Adipocyte (in vitro differentiated cells): ENCODE measurements around the gene ZDHHC14.

ENCODE experiments used
- DNase-seq: peaks from one replicate; pipeline ENCODE4 v3.0.0-alpha.2; 2015; ENCODE audit warnings: low read depth
- H3K27me3 ChIP-seq: replicated peaks from 2 replicates; pipeline ENCODE4 v1.7.0; 2013; ENCODE audit warnings: mild to moderate bottlenecking, low read length, moderate library complexity; ENCODE audit not compliant: control insufficient read depth, insufficient read depth
- H3K36me3 ChIP-seq: 2 replicates; pipeline ENCODE4 v1.7.0; 2013; ENCODE audit warnings: low read length, mild to moderate bottlenecking, moderate library complexity; ENCODE audit not compliant: control insufficient read depth, insufficient read depth, severe bottlenecking
- H3K4me1 ChIP-seq: 2 replicates; pipeline ENCODE4 v1.7.0; 2013; ENCODE audit warnings: mild to moderate bottlenecking, low read length, moderate library complexity; ENCODE audit not compliant: control insufficient read depth, insufficient read depth
- H3K4me3 ChIP-seq: 2 replicates; pipeline ENCODE4 v1.7.0; 2013; ENCODE audit warnings: mild to moderate bottlenecking, low read length, moderate library complexity
- H3K9ac ChIP-seq: 2 replicates; pipeline ENCODE4 v1.7.0; 2013; ENCODE audit warnings: mild to moderate bottlenecking, low read length, moderate library complexity
- H3K9me3 ChIP-seq: 2 replicates; pipeline ENCODE4 v1.7.0; 2013; ENCODE audit warnings: mild to moderate bottlenecking, low read length, moderate library complexity; ENCODE audit not compliant: control insufficient read depth

Gene ZDHHC14

DNA sequence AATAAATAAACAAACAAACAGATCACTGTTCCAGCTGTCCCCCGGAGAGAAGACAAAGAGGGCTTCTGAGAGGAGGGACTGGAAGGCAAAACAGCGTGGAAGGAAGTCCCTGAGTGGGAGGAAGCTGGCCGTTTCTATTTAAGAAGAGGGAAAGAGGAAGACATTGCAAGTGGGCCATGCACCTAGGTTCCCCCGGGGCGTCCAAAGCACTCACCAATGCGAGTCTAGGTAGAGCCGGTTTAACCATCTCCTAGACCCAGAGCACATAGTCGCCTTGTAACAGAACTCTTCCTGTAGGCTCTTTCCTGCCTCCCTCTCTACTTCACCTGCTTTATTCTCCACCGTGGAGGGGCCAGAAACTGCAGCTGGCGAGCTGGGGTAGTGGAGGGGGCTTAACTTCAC, 158.4 kb downstream of the ZDHHC14 start:
- H3K4me3 ChIP-seq = no peak overlapping the region
- peaks cover 21% of the 10 kb centered on the region for H3K4me1 ChIP-seq
- no peaks in the 10 kb centered on the region for H3K36me3 ChIP-seq
- DNase-seq = no peak
- H3K9me3 ChIP-seq = no peaks in the 10 kb centered on the region
- H3K27me3 ChIP-seq = peaks cover 51% of the 10 kb centered on the region
- no peak overlapping the region for H3K9ac ChIP-seq

DNA sequence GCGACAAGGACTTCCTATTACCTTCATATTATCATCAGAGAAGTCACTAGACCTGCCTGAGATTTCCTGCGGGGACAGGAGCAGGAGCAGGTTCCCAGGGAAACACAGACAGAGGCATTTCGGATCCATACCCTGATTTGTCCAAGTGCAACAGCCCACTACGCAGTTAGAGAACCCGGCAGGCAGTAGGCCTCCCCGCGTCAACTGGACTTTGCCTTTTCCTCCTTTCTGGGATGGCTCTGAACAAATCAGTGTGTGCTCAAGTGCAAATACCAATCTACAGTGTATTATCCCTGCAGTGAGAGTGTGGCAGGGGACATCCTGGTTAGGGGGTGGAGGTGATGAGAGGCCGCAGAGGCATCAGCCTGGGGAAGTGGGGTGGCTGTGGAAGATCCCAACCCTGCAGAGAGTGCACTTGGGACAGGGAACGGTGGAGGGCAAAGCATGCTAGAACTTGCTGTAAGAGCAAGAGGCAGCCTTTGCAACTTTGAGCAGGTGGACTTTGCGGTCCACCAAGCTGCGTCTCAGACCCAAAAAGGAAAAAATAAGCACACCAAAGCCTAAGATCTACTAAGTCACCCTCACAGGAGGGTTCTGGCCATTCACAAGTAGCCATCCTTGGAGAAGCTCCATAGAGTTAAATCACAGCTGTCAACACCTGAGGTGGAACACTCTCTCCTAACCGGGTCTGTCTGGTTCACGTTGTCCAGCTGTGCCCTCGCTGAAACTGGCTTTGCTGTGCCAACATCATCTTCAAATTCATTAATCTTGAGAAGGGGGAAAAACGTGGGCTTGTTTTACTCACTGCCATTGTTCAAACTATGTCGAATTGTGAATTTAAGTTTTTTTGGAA, 159.1 kb downstream of the ZDHHC14 start:
- H3K9me3 ChIP-seq = no peaks in the 10 kb centered on the region
- H3K9ac ChIP-seq = no peak overlapping the region
- DNase-seq = no peak
- no peak overlapping the region for H3K4me3 ChIP-seq
- no peaks in the 10 kb centered on the region for H3K36me3 ChIP-seq
- H3K27me3 ChIP-seq = peaks cover 54% of the 10 kb centered on the region
- peaks cover 19% of the 10 kb centered on the region for H3K4me1 ChIP-seq

DNA sequence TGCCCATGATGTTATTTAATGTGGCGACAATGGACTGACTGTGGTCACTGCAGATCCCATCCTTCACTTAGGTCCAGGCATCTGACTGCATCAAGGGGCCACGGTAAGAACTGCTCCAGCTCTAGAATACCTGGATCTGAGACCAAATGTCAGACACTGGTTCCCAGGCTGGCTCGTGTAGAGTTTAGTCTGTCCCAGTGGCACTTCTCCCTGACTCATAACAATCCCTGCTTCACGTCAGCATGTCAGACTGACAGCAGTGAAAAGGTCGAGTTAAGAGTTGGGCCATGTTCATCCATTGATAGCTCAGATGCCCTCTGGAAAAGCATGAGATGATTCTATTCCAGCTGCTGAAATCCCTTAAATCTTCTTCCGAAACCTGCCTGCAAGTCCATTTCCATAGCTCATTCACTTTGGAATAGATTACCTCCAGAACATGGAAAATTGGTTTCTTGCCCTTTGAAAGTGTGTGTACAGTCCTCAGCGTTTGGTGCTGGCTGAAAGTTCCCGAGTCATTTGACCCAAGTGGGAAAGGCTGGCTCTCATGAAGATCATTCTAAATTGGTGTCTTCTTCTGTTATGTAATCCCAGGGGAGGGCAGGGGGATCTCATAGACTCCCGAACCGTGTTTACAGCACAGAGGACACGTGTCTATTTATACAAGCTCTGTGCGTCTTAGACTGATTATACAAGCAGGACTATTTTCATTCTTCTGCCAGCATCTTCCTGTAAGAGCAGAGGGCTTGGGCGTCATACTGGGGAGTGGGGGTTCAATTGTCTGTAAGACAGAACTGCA, 160.8 kb downstream of the ZDHHC14 start:
- Histone ChIP-seq H3K4me1 (peaks cover 4% of the 10 kb centered on the region), H3K9ac (no peak overlapping the region), H3K4me3 (no peak overlapping the region), H3K9me3 (no peaks in the 10 kb centered on the region), H3K27me3 (peaks cover 65% of the 10 kb centered on the region), H3K36me3 (no peaks in the 10 kb centered on the region)
- DNase-seq = no peak

- Histone ChIP-seq H3K9ac (no peak overlapping the region), H3K27me3 (peaks cover 65% of the 10 kb centered on the region), H3K4me3 (no peak overlapping the region), H3K4me1 (peaks cover 2% of the 10 kb centered on the region), H3K36me3 (no peaks in the 10 kb centered on the region), H3K9me3 (no peaks in the 10 kb centered on the region)
- DNase-seq = no peak
These were observed 161.6 kb downstream of the ZDHHC14 start for GRCh38 chr6:157542414-157543160.

DNA sequence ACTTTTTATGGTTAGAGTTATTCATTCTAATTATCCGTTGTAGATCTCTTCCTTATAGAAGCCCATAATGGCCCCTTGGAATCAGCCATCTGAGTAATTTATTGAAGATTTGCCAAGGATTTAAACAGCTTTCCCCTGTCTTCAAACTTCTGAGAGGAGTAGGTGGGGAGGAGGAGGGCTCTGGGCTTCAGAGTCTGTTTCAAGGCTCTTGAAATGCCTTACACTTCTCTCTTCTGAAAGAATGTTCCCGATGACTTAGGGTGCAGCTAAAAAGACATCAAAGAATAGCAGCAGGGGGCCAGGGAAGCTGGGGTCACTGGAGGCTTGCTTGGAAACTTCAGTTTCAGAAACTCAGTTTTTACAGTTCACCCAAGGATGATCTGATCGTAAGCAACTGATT, 165.3 kb downstream of the ZDHHC14 start:
- H3K36me3 ChIP-seq = no peaks in the 10 kb centered on the region

GRCh38 chr6:157547112-157547511, 166.1 kb downstream of the ZDHHC14 start:
- Histone ChIP-seq H3K9me3 (no peaks in the 10 kb centered on the region), H3K4me3 (no peak overlapping the region), H3K4me1 (no peaks in the 10 kb centered on the region), H3K36me3 (no peaks in the 10 kb centered on the region), H3K9ac (no peak overlapping the region), H3K27me3 (peaks cover 26% of the 10 kb centered on the region)
- DNase-seq = no peak

More for the DNA sequence above, 165.3 kb downstream of the ZDHHC14 start:
- peaks cover 33% of the 10 kb centered on the region for H3K27me3 ChIP-seq
- H3K9ac ChIP-seq = no peak overlapping the region
- H3K9me3 ChIP-seq = no peaks in the 10 kb centered on the region
- no peak for DNase-seq
- no peak overlapping the region for H3K4me3 ChIP-seq
- no peaks in the 10 kb centered on the region for H3K4me1 ChIP-seq

DNA sequence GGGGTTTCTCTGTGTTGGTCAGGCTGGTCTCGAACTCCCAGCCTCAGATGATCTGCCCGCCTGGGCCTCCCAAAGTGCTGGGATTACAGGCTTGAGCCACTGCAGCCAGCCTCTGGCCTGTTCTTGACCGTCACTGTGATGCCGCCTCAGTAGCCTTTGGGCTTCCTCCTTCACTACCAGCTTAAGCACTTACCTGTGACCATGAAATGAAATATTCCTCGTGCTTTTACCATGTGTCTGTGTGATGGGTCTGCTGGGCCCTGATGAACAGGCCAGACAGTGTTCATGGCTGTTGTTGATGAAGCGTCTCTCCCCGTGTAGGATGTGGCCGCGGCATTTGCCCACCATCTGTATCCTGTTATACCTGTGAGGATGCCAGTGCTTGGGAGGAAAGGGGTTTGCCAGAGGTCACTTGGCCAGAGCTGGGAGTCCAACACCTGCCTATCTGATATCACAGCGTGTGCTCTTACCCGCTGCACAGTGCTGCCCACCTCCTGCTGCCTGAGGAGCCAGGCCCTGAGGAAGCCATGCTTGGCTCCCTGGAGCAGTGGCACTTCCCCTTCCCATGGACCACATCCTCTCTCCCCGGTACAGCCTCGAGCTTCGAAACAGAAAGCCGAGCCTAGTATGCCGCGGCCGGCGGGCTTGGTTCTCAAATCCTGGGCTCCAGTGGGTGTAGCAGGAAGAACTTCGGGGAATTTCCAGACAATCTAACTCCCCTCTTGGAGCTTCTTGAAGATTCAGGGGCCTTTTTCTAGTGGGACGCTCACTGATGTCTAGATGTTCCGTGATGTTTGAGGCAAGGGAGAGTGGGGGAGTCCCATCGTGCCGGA, 167.9 kb downstream of the ZDHHC14 start:
- Histone ChIP-seq H3K36me3 (no peaks in the 10 kb centered on the region), H3K4me1 (no peaks in the 10 kb centered on the region), H3K4me3 (no peak overlapping the region), H3K9ac (no peak overlapping the region), H3K27me3 (peaks cover 15% of the 10 kb centered on the region), H3K9me3 (no peaks in the 10 kb centered on the region)
- no peak for DNase-seq

- DNase-seq = no peak
- no peaks in the 10 kb centered on the region for H3K36me3 ChIP-seq
- H3K4me1 ChIP-seq = no peaks in the 10 kb centered on the region
- no peak overlapping the region for H3K4me3 ChIP-seq
- H3K27me3 ChIP-seq = peaks cover 15% of the 10 kb centered on the region
- H3K9ac ChIP-seq = no peak overlapping the region
- no peaks in the 10 kb centered on the region for H3K9me3 ChIP-seq
These were observed 168.4 kb downstream of the ZDHHC14 start for GRCh38 chr6:157549468-157549745.

GRCh38 chr6:157550114-157550989, 169.4 kb downstream of the ZDHHC14 start:
- H3K9me3 ChIP-seq = no peaks in the 10 kb centered on the region
- no peaks in the 10 kb centered on the region for H3K4me1 ChIP-seq
- peaks cover 16% of the 10 kb centered on the region for H3K27me3 ChIP-seq
- H3K4me3 ChIP-seq = no peak overlapping the region
- no peak for DNase-seq
- no peak overlapping the region for H3K9ac ChIP-seq
- H3K36me3 ChIP-seq = no peaks in the 10 kb centered on the region
